Measurements from ENCODE around the gene S100A7. TPM values are rescaled to one million over a fixed set of nuclear protein-coding genes. Genes with fewer than 3 reads are reported as not detected.
A peak's percentile ranks its signal among the peaks of the same experiment; 100 is the strongest.
"Not testable (repeated sequence)": the region's sequence is repeated elsewhere in the genome, so short reads cannot be mapped to it uniquely, and the experiment has no call there.

S100A7 gene
- total RNA-seq, 1 donor from 2014 or later = 130 TPM

DNA sequence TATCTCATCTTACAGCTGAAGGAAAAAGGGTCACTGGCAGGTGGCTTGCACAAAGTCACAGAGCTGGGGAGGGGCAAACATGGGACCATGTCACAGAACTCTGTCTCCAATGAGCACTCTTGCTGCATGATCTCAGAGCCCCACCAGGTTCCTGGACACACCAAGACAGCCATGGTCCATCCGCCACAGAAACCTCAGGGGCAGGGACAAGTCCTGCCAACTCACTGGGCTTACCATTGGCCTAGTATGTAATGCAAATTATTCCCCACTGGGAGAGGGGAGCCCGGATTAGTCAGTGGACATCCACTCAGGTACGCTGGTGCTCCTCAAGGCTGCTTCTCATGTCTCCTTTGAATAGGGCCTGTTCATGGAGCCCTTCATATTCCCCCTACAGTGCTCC, 29.9 kb downstream of the S100A7 start:
- DNase-seq = no peak

- no peak for DNase-seq
These were observed 30.3 kb downstream of the S100A7 start for GRCh38 chr1:153430166-153430553.

DNA sequence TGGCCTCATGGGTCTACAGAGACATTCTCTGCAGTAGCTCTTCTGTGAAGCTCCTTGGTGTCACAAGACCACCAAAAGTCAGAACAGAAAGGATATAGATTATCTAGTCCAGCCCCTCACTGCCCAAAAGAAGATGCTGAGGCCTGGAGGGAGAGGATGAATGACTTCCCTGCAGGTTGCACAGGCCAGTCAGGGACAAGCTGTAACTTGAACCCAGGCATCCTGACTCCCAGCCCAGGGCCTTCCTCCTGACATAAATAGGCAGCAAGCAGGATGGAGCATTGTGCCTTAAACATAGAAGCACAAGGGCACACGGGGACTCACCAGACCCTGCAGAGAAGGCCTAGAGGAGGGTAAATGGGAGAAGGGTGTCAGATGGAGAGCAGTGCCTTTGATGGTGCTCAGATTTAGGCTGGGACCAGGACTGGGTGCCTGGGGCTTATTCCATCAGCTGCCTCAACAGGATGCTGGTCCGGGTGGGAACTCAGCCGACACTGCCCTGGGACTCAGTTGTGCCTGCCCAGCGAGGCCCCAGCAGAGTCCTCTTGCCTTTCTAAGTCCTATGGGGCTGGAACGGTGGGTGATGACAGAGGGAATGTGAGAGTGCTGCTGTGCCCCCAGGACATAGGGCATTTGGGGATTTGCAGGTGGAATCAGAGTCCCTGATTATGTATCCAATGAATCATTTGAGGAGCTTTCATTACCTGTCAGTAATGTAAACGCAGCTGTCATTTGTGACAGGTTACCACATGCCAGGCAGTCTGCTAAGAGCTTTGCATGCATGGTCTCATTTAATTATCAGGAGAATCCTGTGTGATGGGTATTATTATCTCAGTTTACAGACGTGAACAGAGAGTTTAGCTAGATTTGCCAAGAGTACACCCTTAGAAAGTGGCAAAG, 30.9 kb downstream of the S100A7 start:
- no peak for DNase-seq

DNA sequence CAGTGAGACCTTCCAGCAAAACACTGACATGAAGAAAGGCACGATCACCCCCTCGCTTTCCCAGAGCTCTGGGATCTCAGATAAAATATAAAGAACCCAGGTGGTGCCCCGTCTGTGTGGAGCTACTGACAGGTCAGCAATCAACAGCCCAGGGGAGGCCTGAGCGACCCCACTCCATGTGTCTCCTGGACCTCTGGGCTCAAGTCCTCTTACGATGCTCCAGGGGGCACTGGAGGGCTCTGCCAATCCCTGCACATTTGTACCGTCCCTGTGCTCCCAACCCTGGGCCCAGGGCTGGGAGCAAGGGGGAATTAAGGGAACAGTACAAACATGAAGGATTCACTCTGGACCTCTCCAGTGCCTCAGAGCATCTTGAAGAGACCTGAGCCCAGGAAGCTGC, 31.7 kb downstream of the S100A7 start:
- no peak for DNase-seq

- DNase-seq = no peak
These were observed 32.3 kb downstream of the S100A7 start for GRCh38 chr1:153428073-153428638.

- DNase-seq = no peak
These were observed 33.6 kb downstream of the S100A7 start for GRCh38 chr1:153426809-153427208.

GRCh38 chr1:153422450-153423068, 37.9 kb downstream of the S100A7 start:
- DNase-seq = peak; percentile 70

DNA sequence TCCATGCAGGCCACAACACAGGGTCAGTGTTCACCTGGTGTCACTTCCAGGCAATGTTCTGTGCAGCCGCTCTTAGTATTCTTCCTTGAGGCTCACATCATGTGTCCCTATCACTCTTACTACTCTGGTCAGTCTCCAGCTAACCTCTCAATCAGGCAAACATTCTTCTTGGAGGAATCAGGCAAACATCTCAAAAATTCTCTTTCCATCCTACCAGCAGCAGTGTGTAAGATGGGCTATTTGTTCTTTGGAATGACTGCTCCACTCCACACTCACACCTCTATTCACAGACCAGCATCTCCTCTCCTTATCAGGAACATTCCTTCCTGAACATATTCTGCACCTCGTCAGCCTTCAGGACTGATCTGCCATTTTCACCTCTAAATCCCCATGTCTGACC, 40.1 kb downstream of the S100A7 start:
- DNase-seq = no peak

GRCh38 chr1:153419436-153419793, 41.0 kb downstream of the S100A7 start:
- not testable (repeated sequence) for DNase-seq

DNA sequence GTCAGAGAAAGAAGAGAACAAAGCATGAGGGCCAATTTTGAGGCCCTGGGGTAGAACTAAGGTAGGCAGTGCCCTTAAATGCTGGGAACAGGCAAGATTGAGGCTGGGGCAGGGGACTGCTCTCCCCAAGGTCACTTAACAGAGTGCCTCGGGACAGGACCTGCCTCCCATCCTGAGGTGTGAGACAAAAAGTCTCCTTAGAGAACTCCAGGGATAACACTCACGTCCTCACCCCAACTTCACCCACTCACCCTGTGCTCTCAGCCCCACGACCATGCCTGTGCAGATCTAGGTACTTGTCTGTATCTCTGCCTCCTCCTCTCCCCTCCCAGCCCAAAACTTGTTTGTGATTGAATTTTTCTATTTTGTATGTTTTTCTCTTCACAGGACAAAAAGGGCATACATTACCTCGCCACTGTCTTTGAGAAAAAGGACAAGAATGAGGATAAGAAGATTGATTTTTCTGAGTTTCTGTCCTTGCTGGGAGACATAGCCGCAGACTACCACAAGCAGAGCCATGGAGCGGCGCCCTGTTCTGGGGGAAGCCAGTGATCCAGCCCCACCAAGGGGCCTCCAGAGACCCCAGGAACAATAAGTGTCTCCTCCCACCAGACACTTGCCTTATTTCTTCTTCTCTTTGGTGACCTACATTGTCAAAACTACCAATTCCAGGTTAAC, 41.6 kb downstream of the S100A7 start:
- DNase-seq = not testable (repeated sequence)

DNA sequence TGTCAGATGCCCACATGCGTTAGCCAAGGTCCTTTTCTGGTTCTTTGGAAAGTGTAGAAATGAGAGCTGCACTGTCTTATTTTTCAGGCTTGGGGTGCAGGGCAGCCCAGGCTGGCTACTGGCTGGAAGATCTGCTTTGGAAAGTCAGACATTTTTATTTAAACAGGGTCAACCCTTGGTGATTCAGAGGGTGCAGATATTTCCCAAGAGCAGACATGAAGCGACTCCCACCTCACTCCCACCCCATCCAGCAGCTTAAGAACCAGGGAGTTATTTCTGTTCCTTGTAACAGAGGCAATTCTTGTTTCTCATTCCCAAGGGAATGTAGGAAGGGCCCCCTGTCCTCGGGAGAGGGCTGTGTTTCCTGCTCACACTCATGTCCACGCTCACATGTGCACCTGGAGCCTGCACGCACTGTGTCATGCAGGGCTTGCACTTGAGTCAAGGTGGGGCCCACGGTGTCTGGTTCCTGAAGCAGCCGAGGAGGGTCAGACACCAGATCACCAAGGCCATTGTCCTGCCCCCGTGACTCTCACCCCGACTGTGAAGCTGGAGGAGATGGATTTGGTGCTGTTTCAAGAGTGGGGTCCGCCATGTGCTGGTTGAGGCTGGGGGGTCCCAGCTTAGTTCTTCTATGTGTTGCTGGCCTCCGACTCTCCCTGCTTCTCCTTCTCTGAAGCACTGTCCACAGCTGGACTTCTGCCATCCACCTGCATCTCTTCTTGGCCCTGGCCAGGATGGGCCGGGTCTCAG, 43.1 kb downstream of the S100A7 start:
- no peak for DNase-seq

- no peak for DNase-seq
These were observed 44.4 kb downstream of the S100A7 start, which contains the start of gene S100A7A for GRCh38 chr1:153415850-153416570. Gene S100A7A, plus strand, starts transcription at chr1:153416520. Its CDS starts 1,563 bp downstream, at chr1:153418083.

DNA sequence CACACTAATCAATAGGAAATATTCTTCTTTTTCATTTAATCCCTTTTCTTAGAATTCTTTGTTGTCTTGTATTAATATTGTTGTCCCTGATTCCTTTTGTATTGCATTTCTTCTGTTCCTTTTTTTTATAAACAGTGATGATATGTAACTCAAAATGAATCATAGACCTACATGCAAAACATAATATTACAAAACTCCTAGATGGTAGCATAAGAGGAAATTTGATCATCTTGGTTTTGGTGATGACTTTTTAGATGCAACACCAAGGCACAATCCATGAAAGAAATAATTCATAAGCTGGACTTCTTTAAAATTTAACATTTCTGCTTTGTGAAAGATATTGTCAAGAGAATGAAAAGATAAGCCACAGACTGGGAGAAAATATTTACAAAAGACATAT, 46.5 kb downstream of the S100A7 start:
- DNase-seq = not testable (repeated sequence)

Other genes with a start within 250 kb of the S100A7 start
- gene PRR9, start 243.1 kb downstream of the S100A7 start, total RNA-seq = 187 TPM
- gene LORICRIN, start 201.0 kb downstream of the S100A7 start, total RNA-seq = 39.6 TPM
- 4.4 TPM for gene PGLYRP3, start 147.7 kb downstream of the S100A7 start, total RNA-seq
- 4.3 TPM for gene PGLYRP4, start 111.8 kb downstream of the S100A7 start, total RNA-seq
- gene S100A9, start 102.8 kb downstream of the S100A7 start, total RNA-seq = 1,024 TPM
- gene S100A12, start 85.0 kb downstream of the S100A7 start, total RNA-seq = 63.8 TPM
- gene S100A8, start 69.6 kb downstream of the S100A7 start, total RNA-seq = 337 TPM
- gene S100A7A, start 44.1 kb downstream of the S100A7 start, total RNA-seq = 0.30 TPM
- 161 TPM for gene S100A6, start 75.3 kb upstream of the S100A7 start, total RNA-seq
- gene S100A5, start 80.3 kb upstream of the S100A7 start, total RNA-seq = not detected
- gene S100A4, start 85.2 kb upstream of the S100A7 start, total RNA-seq = 102 TPM
- gene S100A3, start 88.6 kb upstream of the S100A7 start, total RNA-seq = 36.0 TPM
- gene S100A2, start 105.2 kb upstream of the S100A7 start, total RNA-seq = 71.6 TPM
- gene S100A16, start 152.5 kb upstream of the S100A7 start, total RNA-seq = 103 TPM
- gene S100A14, start 155.7 kb upstream of the S100A7 start, total RNA-seq = 141 TPM
- gene S100A13, start 166.9 kb upstream of the S100A7 start, total RNA-seq = 17.8 TPM
- gene S100A1, start 167.8 kb upstream of the S100A7 start, total RNA-seq = 5.6 TPM
- 52.1 TPM for gene CHTOP, start 173.4 kb upstream of the S100A7 start, total RNA-seq
- 33.2 TPM for gene SNAPIN, start 198.1 kb upstream of the S100A7 start, total RNA-seq
- gene ILF2, start 210.3 kb upstream of the S100A7 start, total RNA-seq = 134 TPM
- gene NPR1, start 218.0 kb upstream of the S100A7 start, total RNA-seq = 10.6 TPM